ENCODE results near the gene ZNF771.
"Not testable (repeated sequence)": the region's sequence is repeated elsewhere in the genome, so short reads cannot be mapped to it uniquely, and the experiment has no call there.

ZNF771 gene

GRCh38 chr16:30376461-30376902, 30.9 kb upstream of the ZNF771 start:
- no peak for DNase-seq

DNA sequence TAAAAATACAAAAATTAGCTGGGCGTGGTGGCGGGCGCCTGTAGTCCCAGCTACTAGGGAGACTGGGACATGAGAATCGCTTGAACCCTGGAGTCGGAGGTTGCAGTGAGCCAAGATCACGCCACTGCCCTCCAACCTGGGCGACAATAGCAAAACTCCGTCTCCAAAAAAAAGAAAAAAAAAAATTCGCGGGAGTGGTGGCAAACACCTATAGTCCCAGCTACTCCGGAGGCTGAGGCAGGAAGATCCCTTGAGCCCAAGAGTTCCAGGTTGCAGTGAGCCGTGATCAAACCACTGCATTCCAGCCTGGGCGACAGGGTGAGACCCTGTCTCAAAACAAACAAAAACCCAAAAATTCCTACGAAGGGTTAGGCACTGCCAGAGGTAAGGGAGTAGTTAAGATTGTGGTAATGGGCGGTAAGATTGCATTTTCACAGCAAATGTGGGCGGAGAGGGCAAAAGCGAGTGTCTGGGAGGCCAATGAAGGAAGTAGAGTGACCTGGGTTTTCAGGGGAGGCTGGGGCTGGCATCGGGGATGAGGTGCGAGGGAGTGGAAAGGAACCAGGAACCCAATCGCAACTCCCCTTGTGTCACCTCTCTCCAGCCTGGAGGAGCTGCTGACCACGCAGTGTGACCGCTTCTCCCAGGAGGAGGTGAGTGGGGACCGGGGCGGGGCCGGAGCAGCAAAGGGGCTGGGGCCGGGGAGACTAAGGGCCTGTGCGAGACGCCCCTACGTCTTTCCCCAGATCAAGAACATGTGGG, 30.2 kb upstream of the ZNF771 start:
- DNase-seq, result no peak

DNA sequence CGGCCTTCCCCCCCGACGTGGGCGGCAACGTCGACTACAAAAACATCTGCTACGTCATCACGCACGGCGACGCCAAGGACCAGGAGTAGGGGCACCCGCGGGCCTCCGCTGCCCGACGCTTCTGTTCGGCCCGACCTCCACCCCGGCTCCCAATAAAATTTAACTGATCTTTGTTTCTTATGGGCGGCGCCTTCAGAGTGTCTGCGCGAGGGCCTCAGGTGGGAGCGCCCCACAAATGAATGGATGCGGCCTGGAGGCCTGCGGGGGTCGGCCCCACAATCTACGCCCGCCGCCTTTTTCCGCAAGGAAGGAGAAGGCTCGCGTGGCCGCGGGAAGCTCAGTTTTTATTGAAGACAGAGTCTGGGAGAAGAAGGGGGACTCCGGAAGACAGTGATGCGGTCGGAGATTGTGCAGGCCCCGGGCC, 29.6 kb upstream of the ZNF771 start:
- peak; percentile 86 for DNase-seq

DNA sequence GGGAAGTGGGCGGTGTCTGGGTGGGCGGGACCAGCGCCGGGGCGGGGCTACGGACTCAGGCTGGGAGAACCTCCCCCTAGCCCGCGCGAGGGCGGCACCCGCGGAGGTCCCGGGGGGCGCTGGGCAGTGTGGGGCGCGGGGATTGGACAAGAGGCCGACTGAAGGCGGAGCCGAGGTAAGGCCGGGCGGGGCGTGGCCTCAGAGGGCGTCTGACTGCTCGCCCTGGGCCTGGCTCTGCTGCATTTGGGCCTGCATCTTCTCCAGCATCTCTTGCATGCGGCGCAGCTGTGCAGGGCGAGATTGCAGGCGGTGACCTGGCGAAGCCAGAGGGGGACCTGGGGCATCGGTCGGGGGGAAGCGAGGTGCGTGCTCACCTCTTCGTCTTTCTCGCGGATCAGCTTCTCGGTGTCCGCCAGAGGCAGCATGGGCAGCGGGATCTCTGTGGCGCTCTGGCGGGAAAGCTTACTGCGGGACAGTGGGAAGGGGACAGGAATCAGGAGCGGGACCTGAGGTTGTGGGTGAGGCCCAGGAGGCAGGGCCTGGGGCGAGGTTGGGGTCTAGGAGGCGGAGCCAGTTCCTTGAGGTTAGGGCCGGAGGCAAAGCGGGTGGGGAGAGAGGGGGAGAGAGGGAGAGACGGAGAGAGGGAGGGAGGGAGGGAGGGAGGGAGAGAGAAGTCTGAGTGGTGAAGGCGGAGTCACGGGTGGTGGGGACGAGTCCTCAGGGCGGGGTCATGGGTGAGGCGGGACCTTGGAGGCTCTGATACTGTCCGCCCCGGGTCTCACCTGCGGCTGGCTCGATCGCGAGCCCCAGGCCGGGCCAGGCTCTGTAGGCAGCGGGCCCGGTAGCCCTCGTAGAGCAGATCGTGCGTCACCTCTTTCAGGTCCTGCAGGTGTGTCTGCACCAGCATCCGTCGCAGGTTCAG, 28.9 kb upstream of the ZNF771 start:
- DNase-seq, result peak; percentile 98

- no peak for DNase-seq
Observed at GRCh38 chr16:30379158-30379783, 28.1 kb upstream of the ZNF771 start.

DNA sequence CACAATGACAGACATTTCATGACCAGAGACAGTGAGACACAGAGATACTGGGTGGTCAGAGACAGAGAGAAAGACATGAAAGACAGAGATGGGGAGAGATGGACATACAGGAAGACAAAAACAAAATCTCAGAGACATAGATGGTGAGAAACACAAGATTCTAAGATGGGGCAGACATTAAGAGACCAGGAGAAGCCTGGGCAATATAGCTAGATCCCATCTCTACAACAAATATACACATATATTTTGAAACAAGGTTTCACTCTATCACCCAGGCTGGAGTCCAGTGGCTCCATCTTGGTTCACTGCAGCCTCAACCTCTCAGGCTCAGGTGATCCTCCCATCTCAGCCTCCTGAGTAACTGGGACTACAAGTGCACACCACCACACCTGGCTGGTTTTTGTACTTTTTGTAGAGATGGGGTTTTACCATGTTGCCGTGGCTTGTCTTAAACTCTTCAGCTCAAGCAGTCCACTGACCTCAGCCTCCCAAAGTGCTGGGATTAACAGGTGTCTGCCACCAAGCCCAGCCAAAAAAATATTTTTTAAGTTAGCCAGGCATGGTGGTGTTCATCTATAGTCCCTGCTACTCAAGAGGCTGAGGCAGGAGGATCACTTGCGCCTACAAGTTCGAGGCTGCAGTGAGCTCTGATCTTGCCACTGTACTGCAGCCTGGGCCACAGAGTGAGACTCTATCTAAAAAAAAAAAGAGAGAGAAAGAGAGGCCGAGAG, 27.2 kb upstream of the ZNF771 start:
- DNase-seq, result no peak

DNA sequence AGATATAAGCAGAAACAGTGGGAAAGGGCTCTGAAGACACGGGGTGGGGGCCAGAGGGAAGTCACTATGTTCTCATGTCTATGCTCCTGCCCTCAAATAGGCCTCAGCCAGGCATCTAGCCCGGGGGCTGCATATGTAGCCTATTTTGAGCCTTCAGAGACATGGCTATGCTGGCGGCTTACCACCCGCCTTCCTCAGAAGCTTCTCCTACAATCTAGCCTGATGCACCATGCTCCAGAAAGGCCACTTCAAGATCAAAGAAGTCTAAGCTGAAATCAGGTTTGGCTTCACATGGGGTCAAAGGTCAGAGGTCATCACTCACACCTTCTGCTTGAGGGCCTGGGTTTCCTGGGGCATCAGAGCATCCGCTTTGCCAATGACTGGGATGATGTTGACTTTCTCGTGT, 26.6 kb upstream of the ZNF771 start:
- no peak for DNase-seq

DNA sequence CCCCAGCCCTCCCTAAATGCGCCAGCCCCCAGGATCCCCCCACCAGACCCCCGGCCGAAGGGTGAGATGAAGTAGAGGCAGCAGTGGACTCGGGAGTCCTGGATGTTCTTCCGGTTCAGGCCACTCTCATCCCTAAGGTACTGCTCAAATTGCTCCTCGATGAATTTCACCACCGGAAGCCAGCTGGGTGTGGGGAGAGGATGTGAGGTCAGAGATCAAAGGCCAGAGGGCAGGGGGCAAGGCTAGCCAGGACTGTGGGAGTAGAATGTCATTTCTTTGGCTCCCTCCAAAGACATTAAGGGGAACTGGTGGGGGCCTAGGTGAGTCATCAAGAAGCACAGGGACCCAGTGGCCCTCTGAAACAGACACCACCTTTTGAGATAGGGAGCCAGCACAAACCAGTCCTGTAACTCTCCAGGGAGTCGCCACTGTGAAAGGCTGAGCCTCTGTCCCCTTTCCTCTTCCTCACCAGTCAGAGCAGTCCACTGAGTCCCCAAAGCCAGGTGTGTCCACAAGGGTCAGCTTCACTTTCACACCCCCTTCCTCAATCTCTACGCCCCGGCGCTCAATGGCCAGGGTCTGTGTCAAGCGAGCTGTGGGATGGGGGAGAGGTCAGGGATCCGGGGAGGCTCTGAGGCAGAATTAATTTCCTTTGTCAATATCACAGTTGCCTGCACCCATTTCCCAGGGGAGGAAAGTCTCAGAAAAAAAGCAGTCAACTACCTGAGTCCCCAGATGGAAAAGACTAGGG, 25.9 kb upstream of the ZNF771 start:
- no peak for DNase-seq

GRCh38 chr16:30382111-30382881, 25.1 kb upstream of the ZNF771 start, which contains the start of gene SEPTIN1:
TSS of gene SEPTIN1 (minus strand) at chr16:30382561. CDS start at chr16:30382542, 19 bp downstream.
- peak; percentile 79 for DNase-seq

GRCh38 chr16:30383521-30383920, 23.9 kb upstream of the ZNF771 start:
- DNase-seq, result no peak

GRCh38 chr16:30394592-30395154, 12.7 kb upstream of the ZNF771 start:
- DNase-seq, result no peak

- DNase-seq, result peak; percentile 54
Observed at GRCh38 chr16:30395155-30395991, 12.0 kb upstream of the ZNF771 start, which contains the start of gene ZNF48. TSS of gene ZNF48 (plus strand) at chr16:30395420. CDS start at chr16:30395795, 375 bp downstream.

- DNase-seq, result no peak
Observed at GRCh38 chr16:30395992-30396585, 11.3 kb upstream of the ZNF771 start.

- not testable (repeated sequence) for DNase-seq
Observed at GRCh38 chr16:30396627-30397026, 10.8 kb upstream of the ZNF771 start.

DNA sequence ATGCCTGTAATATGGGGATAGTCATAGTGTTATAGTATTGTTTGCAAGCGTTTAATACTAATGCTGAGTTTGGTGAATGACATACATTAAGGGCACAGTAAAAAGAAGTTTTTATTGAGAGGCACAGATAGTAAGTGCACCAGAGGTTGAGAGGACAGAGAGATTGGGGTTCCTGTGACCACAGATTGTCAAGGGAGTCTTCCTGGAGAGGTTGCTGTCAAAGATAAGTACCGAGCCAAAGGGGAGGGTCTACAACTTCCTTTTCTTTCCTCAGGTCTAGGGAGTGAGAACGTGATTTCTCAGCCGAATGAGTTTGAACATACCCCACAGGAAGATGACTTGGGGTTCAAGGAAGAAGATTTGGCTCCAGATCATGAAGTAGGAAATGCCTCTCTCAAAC, 10.3 kb upstream of the ZNF771 start:
- no peak for DNase-seq

- no peak for DNase-seq
Observed at GRCh38 chr16:30397776-30398660, 9.4 kb upstream of the ZNF771 start.

DNA sequence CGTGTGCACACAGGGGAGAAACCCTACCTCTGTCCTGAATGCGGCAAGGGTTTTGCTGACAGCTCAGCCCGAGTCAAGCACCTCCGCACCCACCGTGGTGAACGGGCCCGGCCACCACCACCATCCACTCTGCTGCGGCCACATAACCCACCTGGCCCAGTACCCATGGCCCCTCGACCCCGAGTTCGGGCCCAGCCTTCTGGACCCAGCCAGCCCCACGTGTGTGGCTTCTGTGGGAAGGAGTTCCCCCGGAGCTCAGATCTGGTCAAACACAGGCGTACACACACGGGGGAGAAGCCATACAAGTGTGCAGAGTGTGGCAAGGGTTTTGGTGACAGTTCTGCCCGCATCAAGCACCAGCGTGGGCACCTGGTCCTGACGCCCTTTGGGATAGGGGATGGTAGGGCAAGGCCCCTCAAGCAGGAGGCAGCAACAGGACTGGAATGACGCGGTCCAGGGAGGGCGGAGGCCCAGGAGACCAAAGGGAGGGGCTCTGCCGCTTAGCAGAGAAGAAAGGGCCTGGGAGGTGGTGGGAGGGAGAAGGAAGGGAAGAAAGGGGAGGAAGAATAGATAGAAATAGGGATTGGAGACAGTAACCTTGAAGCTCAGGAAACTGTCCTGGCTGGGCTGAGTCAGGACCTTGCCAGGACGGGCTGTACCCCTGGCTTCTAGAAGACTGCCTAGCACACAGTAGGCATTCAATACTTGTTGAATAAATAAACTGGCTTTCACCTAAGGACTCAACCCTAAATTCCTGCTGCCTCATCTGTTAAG, 8.6 kb upstream of the ZNF771 start:
- DNase-seq, result no peak
